ENCODE measurements around the gene FRAT1. TPM values are rescaled to one million over a fixed set of nuclear protein-coding genes. Genes with fewer than 3 reads are reported as not detected.

The FRAT1 gene
- polyA plus RNA-seq, 1 of the 3 experiments (the other 2 are of a cell fraction) = 1.8 TPM

GRCh38 chr10:97320480-97321031, 1.5 kb downstream of the FRAT1 start (continued):
- TF ChIP-seq REST (IDR thresholded peaks at IDR 0.05; ENCODE audit: low read depth, low read length) = no peak
- no peak for TF ChIP-seq USF1 (IDR thresholded peaks at IDR 0.05; ENCODE audit: borderline replicate concordance, low read depth)
- no peak for TF ChIP-seq RXRA (IDR thresholded peaks at IDR 0.05; ENCODE audit: borderline replicate concordance, low read depth)
- TF ChIP-seq NFIC (IDR thresholded peaks at IDR 0.05; ENCODE audit: borderline replicate concordance) = no peak
- TF ChIP-seq ZBTB33 (IDR thresholded peaks at IDR 0.05; ENCODE audit: borderline replicate concordance, low read depth) = no peak
- TF ChIP-seq TEAD4 (IDR thresholded peaks at IDR 0.05; ENCODE audit: borderline replicate concordance, insufficient read depth) = no peak
- TF ChIP-seq EP300 (IDR thresholded peaks at IDR 0.05; ENCODE audit: borderline replicate concordance in 1 of 2, low read depth in 1 of 2, low read length in 1 of 2) = no peak
- TF ChIP-seq FOXJ3 (CRISPR knock-in tag; IDR thresholded peaks at IDR 0.05) = no peak
- TF ChIP-seq TAF1 (IDR thresholded peaks at IDR 0.05; ENCODE audit: borderline replicate concordance, low read depth, low read length) = no peak
- TF ChIP-seq GABPA (IDR thresholded peaks at IDR 0.05; ENCODE audit: low read depth) = no peak

- no peak overlapping the region for H3K4me3 ChIP-seq (ENCODE audit: low read depth in 2 of 2, low read length in 1 of 2)
- H3K36me3 ChIP-seq (replicated peaks in 1 of 2; ENCODE audit: control insufficient read depth in 1 of 2, insufficient read depth in 2 of 2, low read length in 1 of 2) = no peaks in the 10 kb centered on the region
- peaks cover 0 to 5% of the 10 kb centered on the region in 2 experiments; a peak in 1 of 4 replicates for H3K4me1 ChIP-seq (ENCODE audit: control insufficient read depth in 1 of 2, insufficient read depth in 2 of 2, low read depth in 1 of 2, low read length in 1 of 2)
- no peak overlapping the region for H2AFZ ChIP-seq (ENCODE audit: low read depth)
- H3K9me2 ChIP-seq = no peaks in the 10 kb centered on the region
- CTCF ChIA-PET = interaction anchor here (0.7 to 1.6 kb wide), 2 partner anchors 12 to 42 kb away, joined by 3 to 4 read pairs; no protein-coding TSS in a partner anchor
- H3K9me3 ChIP-seq = no peaks in the 10 kb centered on the region
- POLR2A ChIA-PET = no interaction called here
- no peak overlapping the region for H3K4me2 ChIP-seq
- peaks cover 5% of the 10 kb centered on the region for H3F3A ChIP-seq (replicated peaks; ENCODE audit: insufficient read depth)
- DNase-seq = no peak
- no peak overlapping the region for H3K9ac ChIP-seq
- H3K79me2 ChIP-seq (ENCODE audit: insufficient read depth) = no peaks in the 10 kb centered on the region
- no peak overlapping the region for H3K27ac ChIP-seq (ENCODE audit: low read depth in 2 of 2, low read length in 1 of 2)
- H4K20me1 ChIP-seq (ENCODE audit: insufficient read depth) = no peaks in the 10 kb centered on the region
- WGBS (ENCODE audit: low lambda C conversion rate) = 92% methylated on average over 35 of the region's 38 CpGs
- no peaks in the 10 kb centered on the region for H3K27me3 ChIP-seq (ENCODE audit: insufficient read depth)
- no peak for TF ChIP-seq TCF12 (IDR thresholded peaks at IDR 0.05)
- TF ChIP-seq FOXJ3 (CRISPR knock-in tag; IDR thresholded peaks at IDR 0.05) = no peak
- TF ChIP-seq YY1 (IDR thresholded peaks at IDR 0.05; ENCODE audit: low read depth) = no peak
- TF ChIP-seq SIN3A (IDR thresholded peaks at IDR 0.05; ENCODE audit: borderline replicate concordance, low read depth, low read length) = no peak
- no peak for TF ChIP-seq TEAD4 (IDR thresholded peaks at IDR 0.05; ENCODE audit: borderline replicate concordance, insufficient read depth)
- no peak for TF ChIP-seq NRF1 (IDR thresholded peaks at IDR 0.05; ENCODE audit: low read depth, low read length)
- no peak for TF ChIP-seq MEF2A (IDR thresholded peaks at IDR 0.05; ENCODE audit: borderline replicate concordance, low read depth)
- TF ChIP-seq USF2 (IDR thresholded peaks at IDR 0.05; ENCODE audit: borderline replicate concordance, low read depth, low read length) = no peak
- TF ChIP-seq CTCF (IDR thresholded peaks at IDR 0.05) = no peak
- TF ChIP-seq CHD2 (IDR thresholded peaks at IDR 0.05; ENCODE audit: low read length, partially characterized antibody) = no peak
- no peak for TF ChIP-seq USF1 (IDR thresholded peaks at IDR 0.05; ENCODE audit: borderline replicate concordance, low read depth)
- no peak for TF ChIP-seq RCOR1 (IDR thresholded peaks at IDR 0.05; ENCODE audit: low read length)
Observed at GRCh38 chr10:97321032-97321803, 2.1 kb downstream of the FRAT1 start.

All from SK-N-SH (cell line).